Myocyte (in vitro differentiated cells): ENCODE results near the gene MYL6B. TPM values are rescaled to one million over a fixed set of nuclear protein-coding genes. Genes with fewer than 3 reads are reported as not detected.
"Not testable (repeated sequence)": the region's sequence is repeated elsewhere in the genome, so short reads cannot be mapped to it uniquely, and the experiment has no call there.

Experiments used
- DNase-seq: peaks from one replicate; pipeline ENCODE4 v3.0.0-alpha.2; 2012; ENCODE audit warnings: low read depth
- polyA plus RNA-seq: library from polyadenylated mRNA; unstranded; fragments of >200 nt; gene quantifications from one replicate; pipeline ENCODE4 v1.2.1, GENCODE V29; 2012; ENCODE audit warnings: missing spikeins
- total RNA-seq: library from RNA; depleted of rRNA; stranded (reverse); fragments of >200 nt; gene quantifications from 2 replicates; pipeline ENCODE4 v1.2.3, GENCODE V29; 2014

Gene MYL6B
- 3,936 and 4,339 TPM in 2 replicates for total RNA-seq
- polyA plus RNA-seq = 728 TPM

DNA sequence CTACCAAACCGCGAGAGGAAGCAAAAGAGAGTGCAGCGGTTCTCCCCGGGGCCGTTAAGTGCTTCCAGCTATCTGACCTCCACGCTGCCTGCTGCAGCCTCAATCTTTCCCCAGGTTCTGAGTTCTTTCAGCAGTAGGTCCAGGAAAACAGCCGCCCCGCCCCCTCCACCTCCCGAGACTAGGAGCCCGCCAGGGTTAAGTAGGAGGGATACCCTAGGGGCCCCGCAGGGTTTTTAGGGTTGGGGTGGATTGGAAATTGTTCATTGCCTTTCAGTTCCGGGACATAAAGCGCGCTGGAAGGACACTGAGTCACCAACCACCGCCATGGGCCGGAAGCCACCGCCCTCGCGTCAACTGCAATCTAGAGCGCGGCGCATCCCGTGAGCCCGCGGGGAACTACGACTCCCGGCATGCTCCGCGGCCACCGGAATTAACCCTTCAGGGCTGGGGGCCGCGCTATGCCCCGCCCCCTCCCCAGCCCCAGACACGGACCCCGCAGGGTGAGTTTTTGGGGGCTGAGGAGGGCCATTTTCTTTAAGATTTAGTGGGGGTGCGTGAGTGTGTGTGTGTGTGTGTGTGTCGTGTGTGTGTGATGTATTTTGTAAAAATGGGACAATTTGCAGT, at the start of gene MYL6B:
Gene MYL6B, plus strand, starts transcription at position 456 of the 624 bp plus-strand sequence. CDS start 1,332 bp downstream, outside the sequence.
- DNase-seq = peak; percentile 96

DNA sequence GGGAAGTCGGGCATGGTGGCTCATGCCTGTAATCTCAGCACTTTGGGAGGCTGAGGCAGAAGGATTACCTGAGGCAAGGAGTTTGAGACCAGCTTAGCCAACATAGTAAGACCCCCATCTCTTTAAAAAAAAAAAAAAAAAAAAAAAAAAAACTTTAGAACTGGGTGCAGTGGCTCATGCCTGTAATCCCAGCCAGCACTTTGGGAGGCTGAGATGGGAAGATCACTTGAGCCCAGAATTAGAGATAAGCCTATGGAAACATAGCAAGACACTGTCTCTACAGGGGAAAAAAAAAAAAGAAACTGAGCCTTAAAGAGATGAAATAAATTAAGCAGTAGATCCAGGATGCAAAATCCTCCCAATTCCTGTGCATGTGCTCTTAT, 49.7 kb upstream of the MYL6B start:
- DNase-seq = no peak

DNA sequence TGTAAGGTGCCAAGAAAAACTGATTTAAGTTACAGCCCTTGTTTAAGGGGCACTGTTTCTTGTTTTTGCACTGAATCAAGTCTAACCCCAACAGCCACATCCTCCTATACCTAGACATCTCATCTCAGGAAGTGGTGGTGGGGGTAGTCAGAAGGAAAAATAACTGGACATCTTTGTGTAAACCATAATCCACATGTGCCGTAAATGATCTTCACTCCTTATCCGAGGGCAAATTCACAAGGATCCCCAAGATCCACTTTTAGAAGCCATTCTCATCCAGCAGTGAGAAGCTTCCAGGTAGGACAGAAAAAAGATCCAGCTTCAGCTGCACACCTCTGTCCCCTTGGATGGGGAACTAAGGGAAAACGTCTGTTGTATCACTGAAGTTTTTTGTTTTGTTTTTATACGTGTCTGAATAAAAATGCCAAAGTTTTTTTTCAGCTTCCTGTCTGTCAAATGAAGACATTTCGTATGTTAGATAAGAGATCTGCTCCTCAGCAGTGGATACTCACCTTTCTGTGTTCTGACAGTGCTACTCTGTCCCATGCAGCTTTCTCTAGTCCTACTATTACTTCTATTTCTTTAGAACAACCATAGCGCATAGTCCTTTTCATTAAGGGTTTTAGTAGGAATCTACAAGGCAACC, 49.2 kb upstream of the MYL6B start:
- no peak for DNase-seq

DNA sequence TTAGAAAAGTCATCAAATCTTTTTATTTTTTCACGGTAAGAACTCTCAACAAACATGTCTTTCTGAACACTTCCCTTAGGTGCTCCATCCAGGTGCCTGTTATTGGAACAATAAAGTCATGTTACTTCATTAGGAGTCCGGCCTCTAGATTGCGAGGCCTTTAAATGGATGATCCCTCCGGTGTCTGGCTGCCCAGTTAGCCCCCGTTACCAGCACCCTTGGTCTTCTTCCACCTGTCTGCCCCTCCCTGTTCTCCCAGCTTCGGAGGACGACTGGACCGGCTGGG, 48.6 kb upstream of the MYL6B start:
- no peak for DNase-seq

DNA sequence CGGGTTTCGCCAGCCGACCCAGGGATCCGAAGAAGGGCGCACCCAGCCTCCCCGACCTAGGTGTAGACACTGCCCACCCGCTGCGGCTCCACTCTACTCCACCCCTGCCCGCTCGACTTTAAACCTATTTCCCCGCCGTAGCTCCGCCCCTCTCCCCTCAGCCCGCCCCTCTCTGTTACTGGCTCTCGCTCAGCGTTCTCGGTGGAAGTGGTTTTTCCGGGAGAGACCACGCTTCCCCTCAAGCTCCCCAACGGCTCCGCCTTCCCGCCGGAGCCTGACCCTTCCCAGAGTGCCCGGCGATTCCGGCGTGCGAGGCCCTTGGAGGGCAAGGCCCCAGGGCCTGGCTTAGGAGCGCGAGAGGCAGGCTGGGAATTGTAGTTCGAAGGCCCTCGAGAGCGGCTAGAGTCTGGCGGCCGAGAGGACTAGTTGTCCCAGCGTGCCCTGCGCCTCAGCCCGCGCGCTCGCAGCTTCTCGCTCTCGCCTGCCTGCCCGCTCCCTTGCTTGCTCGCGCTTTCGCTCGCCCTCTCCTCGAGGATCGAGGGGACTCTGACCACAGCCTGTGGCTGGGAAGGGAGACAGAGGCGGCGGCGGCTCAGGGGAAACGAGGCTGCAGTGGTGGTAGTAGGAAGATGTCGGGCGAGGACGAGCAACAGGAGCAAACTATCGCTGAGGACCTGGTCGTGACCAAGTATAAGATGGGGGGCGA, 48.1 kb upstream of the MYL6B start, which contains the start of gene PA2G4:
Gene PA2G4, plus strand, starts transcription at position 451 of the 706 bp plus-strand sequence. Its CDS starts 179 bp downstream, at position 630.
- peak; percentile 100 for DNase-seq

DNA sequence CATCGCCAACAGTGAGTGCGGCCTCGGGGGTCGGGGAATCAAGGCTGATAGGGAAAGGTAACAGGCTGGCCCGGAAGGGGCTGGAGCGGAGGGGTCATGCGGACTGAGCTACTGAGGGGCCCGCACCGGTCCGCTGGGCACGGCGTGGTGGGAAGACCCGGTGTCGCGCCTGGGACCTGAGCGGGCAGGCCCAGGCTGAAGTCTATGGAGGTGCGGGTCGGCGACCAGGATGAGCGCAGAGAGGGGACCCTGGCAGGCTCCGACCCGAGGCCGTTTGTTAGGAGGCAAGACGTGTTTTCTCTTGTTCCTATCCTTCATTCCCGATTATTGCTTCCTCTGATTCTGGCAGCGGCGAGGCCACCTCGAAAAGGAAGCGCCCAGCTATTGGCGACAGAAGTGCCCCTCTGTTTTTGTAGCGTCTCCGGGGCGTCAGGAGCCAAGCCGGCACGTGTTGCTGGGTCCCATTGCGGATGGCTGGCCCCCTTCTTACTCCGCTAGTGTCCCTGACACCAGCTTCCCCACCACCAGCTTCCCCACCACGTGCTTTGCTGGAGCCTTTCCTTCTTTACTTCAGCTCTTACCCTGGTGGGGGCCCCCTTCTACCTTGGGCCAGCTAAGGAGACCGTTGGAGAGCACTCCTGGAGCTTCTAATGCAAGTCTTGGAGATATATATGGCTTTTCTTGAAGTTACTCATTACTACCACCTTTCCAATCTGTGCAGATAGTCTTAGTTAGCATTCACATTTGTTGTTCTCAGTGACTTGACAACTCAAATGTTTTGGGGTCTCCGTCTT, 47.4 kb upstream of the MYL6B start:
- peak; percentile 32 for DNase-seq

DNA sequence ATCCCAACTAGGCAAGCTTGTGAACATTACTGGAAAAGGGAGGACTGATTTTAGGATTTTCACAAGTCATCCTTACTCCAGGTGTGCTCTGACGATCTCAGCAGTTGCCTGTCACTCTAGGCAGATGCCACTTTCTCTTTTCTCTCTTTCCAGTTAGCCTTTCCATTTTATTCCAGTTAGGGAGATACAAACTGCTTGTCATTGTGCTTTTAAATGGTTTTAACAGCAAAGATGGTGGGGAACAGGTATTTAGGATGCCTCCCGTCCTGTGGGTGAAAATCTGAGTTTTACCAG, 46.8 kb upstream of the MYL6B start:
- DNase-seq = no peak

DNA sequence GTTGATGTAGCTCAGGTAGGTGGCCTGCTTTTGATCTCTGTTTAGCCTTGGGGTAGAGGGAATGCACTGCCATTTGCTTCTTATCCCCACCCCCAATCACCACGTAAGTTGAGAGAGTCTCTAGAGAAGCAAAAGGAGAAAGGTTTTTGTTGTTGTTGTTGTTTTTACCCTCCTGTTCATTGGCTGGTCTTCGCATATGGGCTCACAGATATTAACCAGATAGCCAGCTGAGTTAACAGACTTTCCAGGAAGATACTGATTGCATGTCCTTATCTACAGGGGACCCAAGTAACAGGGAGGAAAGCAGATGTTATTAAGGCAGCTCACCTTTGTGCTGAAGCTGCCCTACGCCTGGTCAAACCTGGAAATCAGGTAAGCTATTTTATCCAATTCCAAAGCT, 45.1 kb upstream of the MYL6B start:
- DNase-seq = no peak

DNA sequence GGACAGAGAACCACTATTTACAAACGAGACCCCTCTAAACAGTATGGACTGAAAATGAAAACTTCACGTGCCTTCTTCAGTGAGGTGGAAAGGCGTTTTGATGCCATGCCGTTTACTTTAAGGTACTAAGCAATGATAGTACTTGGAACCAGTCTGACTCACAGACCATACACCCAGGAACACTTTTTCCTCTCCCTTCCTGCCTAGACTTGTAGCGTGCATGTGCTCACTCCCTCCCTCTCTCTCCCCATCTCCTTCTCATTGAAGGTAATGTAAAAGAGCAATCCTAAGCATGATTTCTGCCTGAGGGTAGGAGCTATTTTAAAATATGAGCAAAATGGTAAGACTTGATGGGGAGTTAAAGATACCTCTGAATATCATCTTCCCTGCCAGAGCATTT, 41.8 kb upstream of the MYL6B start:
- DNase-seq = no peak

DNA sequence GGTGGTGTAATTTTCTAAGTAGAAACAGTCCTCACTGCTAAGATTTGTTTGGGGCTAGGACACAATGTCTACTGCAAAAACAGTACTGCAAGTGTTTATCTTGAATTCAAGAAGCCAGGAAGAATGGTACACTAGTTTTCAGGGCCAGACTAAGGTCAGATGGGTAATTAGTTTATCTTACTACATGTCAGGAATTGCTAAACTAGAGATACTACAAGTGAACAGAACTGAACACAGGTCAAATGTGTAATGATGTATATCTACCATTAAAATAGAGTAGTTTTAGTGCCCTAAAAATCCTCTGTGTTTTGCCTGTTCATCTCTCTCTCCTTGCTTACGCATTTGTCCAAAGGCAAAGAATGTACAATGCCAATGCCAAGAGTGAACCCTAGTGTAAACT, 38.3 kb upstream of the MYL6B start:
- DNase-seq = no peak

DNA sequence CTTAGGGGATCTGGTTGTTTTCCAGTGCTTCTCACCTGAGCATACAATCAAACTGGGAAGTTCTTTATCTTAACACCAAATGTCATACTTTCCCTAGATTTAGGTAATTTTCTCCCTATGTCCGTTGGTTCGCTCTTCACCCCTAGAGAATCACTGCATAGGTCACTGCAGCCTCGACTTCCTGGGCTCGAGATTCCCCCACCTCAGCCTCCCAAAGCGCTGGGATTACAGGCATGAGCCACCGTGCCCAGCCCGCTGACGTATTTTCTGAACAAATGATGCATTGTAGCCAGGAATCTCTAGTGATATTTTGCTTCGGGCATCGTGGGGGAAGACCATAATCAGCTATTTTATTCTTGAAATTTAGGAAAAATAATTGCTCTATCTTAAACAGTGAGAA, 37.1 kb upstream of the MYL6B start:
- DNase-seq = no peak

DNA sequence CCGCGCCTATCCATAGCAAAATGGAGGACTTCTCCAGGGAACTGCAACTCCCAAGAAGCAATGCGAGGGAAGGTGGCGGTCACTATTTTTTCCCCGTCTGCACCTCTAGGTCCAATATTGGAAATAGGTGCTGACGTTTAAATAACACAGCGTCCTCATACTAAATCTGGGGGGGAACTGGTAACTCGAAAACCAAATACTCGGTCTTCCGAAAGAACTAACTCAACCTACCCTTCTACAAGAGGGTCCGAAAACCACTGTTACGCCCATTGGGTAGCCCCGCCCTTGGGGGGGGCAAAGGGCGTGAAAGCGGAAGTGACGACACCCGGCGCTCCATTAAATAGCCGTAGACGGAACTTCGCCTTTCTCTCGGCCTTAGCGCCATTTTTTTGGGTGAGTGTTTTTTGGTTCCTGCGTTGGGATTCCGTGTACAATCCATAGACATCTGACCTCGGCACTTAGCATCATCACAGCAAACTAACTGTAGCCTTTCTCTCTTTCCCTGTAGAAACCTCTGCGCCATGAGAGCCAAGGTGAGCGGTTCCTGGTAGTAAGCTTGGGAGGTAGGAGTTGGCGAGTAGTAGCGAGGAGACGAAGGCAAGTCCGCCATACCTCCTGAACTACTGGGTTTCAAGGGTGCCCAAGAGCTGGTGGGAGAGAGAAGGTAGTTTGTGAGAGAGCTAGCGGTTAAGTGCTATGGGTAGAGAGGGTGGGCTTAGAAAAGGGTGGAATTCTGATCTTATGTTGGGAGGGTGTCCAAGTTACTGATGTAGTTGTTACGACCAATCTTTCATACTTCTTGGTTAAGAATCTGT, 35.9 kb upstream of the MYL6B start, which contains the start of gene RPL41:
Gene RPL41, plus strand, starts transcription at position 367 of the 815 bp plus-strand sequence.
- peak; percentile 97 for DNase-seq

DNA sequence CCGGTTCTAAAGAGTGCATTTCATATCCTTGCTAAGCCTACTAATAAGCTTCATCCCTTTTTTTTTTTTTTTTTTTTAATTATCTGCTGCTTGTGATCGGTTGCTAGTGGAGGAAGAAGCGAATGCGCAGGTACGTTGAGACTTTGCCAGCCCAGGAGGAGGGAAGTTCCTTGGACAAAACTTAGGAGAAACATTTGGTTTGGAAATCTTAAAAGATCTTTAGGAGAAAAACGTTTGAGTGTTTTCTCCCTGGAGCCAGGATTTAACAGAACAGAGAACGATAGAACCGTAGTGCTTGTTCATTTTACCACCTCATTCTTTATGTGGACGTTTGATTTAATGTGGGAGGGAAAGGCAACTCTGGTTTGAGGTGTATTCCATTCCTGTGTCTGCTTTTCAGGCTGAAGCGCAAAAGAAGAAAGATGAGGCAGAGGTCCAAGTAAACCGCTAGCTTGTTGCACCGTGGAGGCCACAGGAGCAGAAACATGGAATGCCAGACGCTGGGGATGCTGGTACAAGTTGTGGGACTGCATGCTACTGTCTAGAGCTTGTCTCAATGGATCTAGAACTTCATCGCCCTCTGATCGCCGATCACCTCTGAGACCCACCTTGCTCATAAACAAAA, 35.2 kb upstream of the MYL6B start:
- DNase-seq = not testable (repeated sequence)

DNA sequence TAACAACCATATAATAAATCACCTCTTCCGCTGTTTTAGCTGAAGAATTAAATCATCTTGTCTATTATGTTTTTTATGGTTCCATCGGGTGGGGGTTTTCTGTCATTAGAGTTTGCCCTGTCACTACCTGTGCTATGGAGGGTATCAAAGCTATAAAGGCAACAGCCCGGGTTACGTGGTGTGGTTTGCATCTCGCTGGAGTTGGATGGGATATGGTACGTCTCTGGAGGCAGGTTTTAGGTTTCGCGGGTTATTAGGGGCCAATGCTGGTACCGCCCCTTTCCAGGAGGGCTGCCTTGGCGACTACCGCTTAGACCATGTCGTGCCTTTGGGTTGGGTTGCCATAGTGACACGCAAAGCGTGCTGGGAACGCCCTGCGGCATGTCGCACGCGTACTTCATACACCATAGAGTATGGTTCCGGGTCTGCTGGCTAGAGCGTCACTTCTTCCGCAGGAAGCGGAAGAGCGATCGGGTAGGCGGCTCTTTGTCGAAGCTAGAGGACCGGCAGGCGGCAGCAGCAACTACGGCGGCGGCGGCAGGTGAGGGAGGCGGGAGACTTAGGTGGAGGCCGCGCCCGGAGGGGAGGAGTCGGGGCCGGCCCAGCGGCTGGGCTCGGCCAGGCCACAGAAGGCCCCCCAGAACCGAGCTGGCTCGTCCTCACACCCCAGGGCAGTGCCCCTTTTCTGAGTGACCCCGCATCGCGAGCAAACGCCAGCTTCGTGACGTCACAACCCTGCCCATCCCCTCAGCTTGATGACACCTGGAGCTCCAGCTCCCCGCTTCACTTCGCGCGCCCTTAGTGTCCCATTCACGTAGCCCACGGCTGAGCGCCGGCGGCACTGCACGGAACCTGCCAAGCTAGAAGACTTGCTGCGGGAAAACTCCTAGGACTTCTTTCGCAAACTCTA, 34.4 kb upstream of the MYL6B start, which contains the start of gene ZC3H10:
Gene ZC3H10, plus strand, starts transcription at position 489 of the 910 bp plus-strand sequence. CDS start 2,297 bp downstream, outside the sequence.
- peak; percentile 99 for DNase-seq

DNA sequence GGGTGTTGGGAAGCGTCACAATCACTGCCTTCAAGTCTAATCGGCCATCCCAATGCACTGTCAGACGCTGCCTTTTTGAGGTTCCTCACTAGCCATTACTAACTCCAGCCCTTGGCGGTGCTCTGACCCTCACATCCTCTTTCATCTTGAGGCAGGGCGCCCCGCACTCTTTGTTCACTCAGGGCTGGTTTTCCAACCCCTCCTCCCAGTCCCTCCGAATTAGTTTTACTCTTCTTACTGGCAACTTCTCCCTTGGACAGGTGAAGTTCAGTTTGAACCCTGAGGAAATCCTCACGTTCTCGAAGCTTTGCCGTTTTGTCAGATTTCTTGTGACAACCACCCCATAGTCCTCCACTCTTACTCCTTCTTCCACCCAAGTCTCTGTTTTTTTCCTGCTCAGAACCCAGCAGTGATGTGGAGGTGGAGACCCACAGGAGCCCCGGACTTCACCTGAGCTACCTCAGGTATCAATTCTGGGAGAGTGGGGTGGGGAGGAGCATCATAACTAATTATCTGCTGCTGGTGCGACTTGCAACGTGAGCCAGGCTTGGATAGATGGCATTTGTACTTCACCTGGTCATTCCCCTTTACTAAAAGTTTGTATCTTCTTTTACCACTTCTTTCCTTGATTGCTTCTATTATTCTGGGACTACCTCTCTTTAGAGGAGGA, 33.6 kb upstream of the MYL6B start:
- DNase-seq = no peak

DNA sequence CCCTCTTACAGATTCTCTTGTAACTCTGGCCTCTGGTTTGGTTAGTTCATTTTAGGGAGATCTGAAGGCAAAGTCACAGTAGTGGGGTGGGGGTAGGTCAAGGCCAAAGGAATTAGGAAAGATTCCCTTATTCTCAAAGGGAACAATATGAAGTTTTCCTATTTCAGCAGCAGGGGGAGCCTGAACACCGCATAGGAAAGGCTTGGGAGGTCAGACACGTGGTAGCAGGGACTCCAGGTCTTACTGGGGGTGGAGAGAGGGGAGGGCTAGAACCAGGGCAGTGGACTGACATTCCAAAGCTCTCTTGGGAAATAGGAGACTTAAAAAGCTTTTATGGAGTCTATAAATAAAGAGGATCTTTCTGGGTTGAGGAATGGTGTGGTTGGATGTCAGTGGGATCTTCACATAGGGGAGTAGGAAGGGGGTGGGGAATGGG, 33.0 kb upstream of the MYL6B start:
- peak; percentile 98 for DNase-seq

DNA sequence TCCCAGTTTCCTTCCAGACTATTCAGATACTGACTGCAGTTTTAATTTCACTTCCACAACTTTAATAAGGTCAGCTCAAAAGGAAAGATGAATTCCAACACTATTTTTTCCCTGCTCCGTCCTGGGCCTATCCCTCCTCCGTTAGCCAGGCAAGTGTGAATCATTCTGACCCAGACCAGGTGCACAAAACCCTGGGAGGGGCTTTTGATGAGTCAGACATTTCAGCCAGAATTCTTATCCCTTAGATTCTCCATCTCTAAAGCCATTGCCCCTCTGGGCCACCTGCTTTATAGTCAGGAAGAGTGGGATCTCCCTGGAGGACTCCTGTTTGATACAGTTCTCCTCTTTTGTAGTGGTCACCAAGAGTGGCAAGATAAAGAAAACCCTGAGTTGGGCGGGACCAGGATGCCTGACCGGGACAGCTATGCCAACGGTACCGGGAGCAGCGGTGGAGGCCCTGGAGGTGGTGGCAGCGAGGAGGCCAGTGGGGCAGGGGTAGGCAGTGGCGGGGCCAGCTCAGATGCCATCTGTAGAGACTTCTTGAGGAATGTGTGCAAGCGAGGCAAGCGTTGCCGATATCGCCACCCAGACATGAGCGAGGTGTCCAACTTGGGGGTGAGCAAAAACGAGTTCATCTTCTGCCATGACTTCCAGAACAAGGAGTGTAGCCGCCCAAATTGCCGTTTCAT, 32.1 kb upstream of the MYL6B start:
- DNase-seq = peak; percentile 93
